H9 (cell line): ENCODE data around the gene CFAP100. TPM values are rescaled to one million over a fixed set of nuclear protein-coding genes. Genes with fewer than 3 reads are reported as not detected.

Experiments
- DNase-seq: peaks from one replicate; pipeline ENCODE4 v3.0.0-alpha.2; 2017
- H2AFZ ChIP-seq: one replicate; pipeline ENCODE4 v1.6.1; 2013; ENCODE audit warnings: mild to moderate bottlenecking, low read length, control low read depth, moderate library complexity
- H2AK5ac ChIP-seq: 2 replicates; pipeline ENCODE4 v1.6.1; 2013; ENCODE audit warnings: low read length, control low read depth, mixed read lengths; ENCODE audit not compliant: insufficient read length
- H2BK120ac ChIP-seq: one replicate; pipeline ENCODE4 v1.6.1; 2013; ENCODE audit warnings: low read depth, mild to moderate bottlenecking, low read length, control low read depth, inconsistent platforms; ENCODE audit not compliant: poor library complexity, severe bottlenecking
- H2BK12ac ChIP-seq: 2 replicates; pipeline ENCODE4 v1.6.1; 2013; ENCODE audit warnings: low read length, control low read depth, mixed read lengths, low read depth; ENCODE audit not compliant: insufficient read length
- H2BK15ac ChIP-seq: 2 replicates; pipeline ENCODE4 v1.6.1; 2013; ENCODE audit warnings: low read depth, low read length, control low read depth
- H2BK20ac ChIP-seq: one replicate; pipeline ENCODE4 v1.6.1; 2013; ENCODE audit warnings: low read depth, mild to moderate bottlenecking, low read length, control low read depth, inconsistent platforms; ENCODE audit not compliant: poor library complexity, severe bottlenecking
- H2BK5ac ChIP-seq: 2 replicates; pipeline ENCODE4 v1.6.1; 2013; ENCODE audit warnings: low read length, control low read depth, mixed read lengths; ENCODE audit not compliant: insufficient read length
- H3K14ac ChIP-seq: 2 replicates; pipeline ENCODE4 v1.6.1; 2013; ENCODE audit warnings: low read length, control low read depth; ENCODE audit not compliant: insufficient read depth
- H3K18ac ChIP-seq: 2 replicates; pipeline ENCODE4 v1.6.1; 2013; ENCODE audit warnings: low read depth, mild to moderate bottlenecking, mixed read lengths, low read length, control low read depth; ENCODE audit not compliant: insufficient read length
- H3K23ac ChIP-seq: 2 replicates; pipeline ENCODE4 v1.6.1; 2013; ENCODE audit warnings: low read length, control low read depth, mixed read lengths, low read depth; ENCODE audit not compliant: insufficient read length
- H3K23me2 ChIP-seq: 2 replicates; pipeline ENCODE4 v1.6.1; 2013; ENCODE audit warnings: low read depth, mild to moderate bottlenecking, mixed read lengths, low read length, control low read depth; ENCODE audit not compliant: insufficient read length, poor library complexity, severe bottlenecking
- H3K27ac ChIP-seq: 2 replicates; pipeline ENCODE4 v1.5.1; 2013; ENCODE audit warnings: low read length, control low read depth, mixed read lengths, low read depth; ENCODE audit not compliant: insufficient read length
- H3K27me3 ChIP-seq: 2 replicates; pipeline ENCODE4 v1.6.1; 2013; ENCODE audit warnings: low read length, control low read depth, inconsistent platforms; ENCODE audit not compliant: insufficient read depth
- H3K4ac ChIP-seq: 2 replicates; pipeline ENCODE4 v1.6.1; 2013; ENCODE audit warnings: low read depth, mild to moderate bottlenecking, control low read depth, inconsistent platforms, low read length, moderate library complexity
- H3K4me1 ChIP-seq: 2 replicates; pipeline ENCODE4 v1.6.1; 2013; ENCODE audit warnings: low read length, control low read depth, inconsistent platforms; ENCODE audit not compliant: insufficient read depth
- H3K4me2 ChIP-seq: 2 replicates; pipeline ENCODE4 v1.6.1; 2013; ENCODE audit warnings: low read length, control low read depth, mixed read lengths; ENCODE audit not compliant: insufficient read length, insufficient read depth
- H3K56ac ChIP-seq: 2 replicates; pipeline ENCODE4 v1.6.1; 2013; ENCODE audit warnings: low read depth, mild to moderate bottlenecking, mixed read lengths, low read length, control low read depth; ENCODE audit not compliant: insufficient read length
- H3K79me1 ChIP-seq: 2 replicates; pipeline ENCODE4 v1.6.1; 2013; ENCODE audit warnings: low read depth, mild to moderate bottlenecking, moderate library complexity, low read length, control low read depth, inconsistent platforms; ENCODE audit not compliant: insufficient read depth, poor library complexity, severe bottlenecking
- H3K79me2 ChIP-seq: 2 replicates; pipeline ENCODE4 v1.6.1; 2013; ENCODE audit warnings: low read length, control low read depth, inconsistent platforms; ENCODE audit not compliant: insufficient read depth
- H3K9ac ChIP-seq: 2 replicates; pipeline ENCODE4 v1.6.1; 2013; ENCODE audit warnings: low read length, control low read depth, mixed read lengths; ENCODE audit not compliant: insufficient read length; ENCODE audit errors: extremely low read depth
- H3K9me3 ChIP-seq: one replicate; pipeline ENCODE4 v1.6.1; 2013; ENCODE audit warnings: low read depth, low read length, inconsistent platforms; ENCODE audit not compliant: control insufficient read depth
- H3T11ph ChIP-seq: one replicate; pipeline ENCODE4 v1.6.1; 2013; ENCODE audit warnings: mild to moderate bottlenecking, low read length, control low read depth, inconsistent platforms
- H4K20me1 ChIP-seq: one replicate; pipeline ENCODE4 v1.6.1; 2013; ENCODE audit not compliant: control insufficient read depth, insufficient read length, insufficient read depth
- H4K5ac ChIP-seq: 2 replicates; pipeline ENCODE4 v1.6.1; 2013; ENCODE audit warnings: low read depth, mild to moderate bottlenecking, mixed read lengths, low read length, control low read depth; ENCODE audit not compliant: insufficient read length
- H4K8ac ChIP-seq: replicated peaks from 2 replicates; pipeline ENCODE4 v1.6.1; 2013; ENCODE audit warnings: low read length, control low read depth, mixed read lengths, low read depth; ENCODE audit not compliant: insufficient read length
- H4K91ac ChIP-seq: 2 replicates; pipeline ENCODE4 v1.6.1; 2013; ENCODE audit warnings: low read depth, mild to moderate bottlenecking, moderate library complexity, mixed read lengths, low read length, control low read depth; ENCODE audit not compliant: insufficient read length
- H3K27ac Mint-ChIP-seq, 3 experiments: 2 replicates in 2 of 3; 3 replicates in 1 of 3; pipeline ENCODE4 v1.8.0; 2020 to 2021; ENCODE audit warnings: mixed read lengths in 3 of 3, mild to moderate bottlenecking in 1 of 3, moderate library complexity in 1 of 3
- H3K27me3 Mint-ChIP-seq: 2 replicates; pipeline ENCODE4 v1.8.0; 2021; ENCODE audit warnings: low read depth, mild to moderate bottlenecking, moderate library complexity, mixed read lengths
- H3K36me3 Mint-ChIP-seq, 3 experiments: 2 replicates in 2 of 3; 3 replicates in 1 of 3; pipeline ENCODE4 v1.8.0; 2020 to 2021; ENCODE audit warnings: low read depth in 3 of 3, mixed read lengths in 3 of 3; ENCODE audit not compliant: insufficient read depth in 1 of 3
- H3K4me1 Mint-ChIP-seq, 2 experiments: 2 replicates each; pipeline ENCODE4 v1.8.0; 2020; ENCODE audit warnings: mixed read lengths in 2 of 2
- H3K4me3 Mint-ChIP-seq, 2 experiments: 2 replicates in 1 of 2; 3 replicates in 1 of 2; pipeline ENCODE4 v1.8.0; 2020 to 2021; ENCODE audit warnings: mild to moderate bottlenecking in 2 of 2, mixed read lengths in 2 of 2, moderate library complexity in 1 of 2
- H3K9me3 Mint-ChIP-seq, 2 experiments: 2 replicates in 1 of 2; 3 replicates in 1 of 2; pipeline ENCODE4 v1.8.0; 2020; ENCODE audit warnings: mild to moderate bottlenecking in 2 of 2, mixed read lengths in 2 of 2, moderate library complexity in 1 of 2
- WGBS: extraction: QIAGEN DNeasy Blood & Tissue Kit; methylation state at CpG from one replicate; pipeline ENCODE4 v1.1.7; 2013; ENCODE audit warnings: missing lambda C conversion rate, low lambda C conversion rate, mixed read lengths; ENCODE audit not compliant: insufficient read length; ENCODE audit errors: extremely low coverage; 5-methylcytosine and 5-hydroxymethylcytosine counted together
- total RNA-seq: library from RNA; stranded (reverse); gene quantifications from 2 replicates; pipeline ENCODE4 v1.2.1, GENCODE V29; 2021
- TF ChIP-seq, protein P1 (sequence below): fragments of 200-600 bp; sonication (generic); conservative IDR thresholded peaks from 3 replicates; pipeline ENCODE4 v1.8.0; 2021; ENCODE audit warnings: antibody characterized with exemption, mild to moderate bottlenecking

CFAP100 gene
- total RNA-seq, 1 experiment from 2014 or later = 0.44 TPM

DNA sequence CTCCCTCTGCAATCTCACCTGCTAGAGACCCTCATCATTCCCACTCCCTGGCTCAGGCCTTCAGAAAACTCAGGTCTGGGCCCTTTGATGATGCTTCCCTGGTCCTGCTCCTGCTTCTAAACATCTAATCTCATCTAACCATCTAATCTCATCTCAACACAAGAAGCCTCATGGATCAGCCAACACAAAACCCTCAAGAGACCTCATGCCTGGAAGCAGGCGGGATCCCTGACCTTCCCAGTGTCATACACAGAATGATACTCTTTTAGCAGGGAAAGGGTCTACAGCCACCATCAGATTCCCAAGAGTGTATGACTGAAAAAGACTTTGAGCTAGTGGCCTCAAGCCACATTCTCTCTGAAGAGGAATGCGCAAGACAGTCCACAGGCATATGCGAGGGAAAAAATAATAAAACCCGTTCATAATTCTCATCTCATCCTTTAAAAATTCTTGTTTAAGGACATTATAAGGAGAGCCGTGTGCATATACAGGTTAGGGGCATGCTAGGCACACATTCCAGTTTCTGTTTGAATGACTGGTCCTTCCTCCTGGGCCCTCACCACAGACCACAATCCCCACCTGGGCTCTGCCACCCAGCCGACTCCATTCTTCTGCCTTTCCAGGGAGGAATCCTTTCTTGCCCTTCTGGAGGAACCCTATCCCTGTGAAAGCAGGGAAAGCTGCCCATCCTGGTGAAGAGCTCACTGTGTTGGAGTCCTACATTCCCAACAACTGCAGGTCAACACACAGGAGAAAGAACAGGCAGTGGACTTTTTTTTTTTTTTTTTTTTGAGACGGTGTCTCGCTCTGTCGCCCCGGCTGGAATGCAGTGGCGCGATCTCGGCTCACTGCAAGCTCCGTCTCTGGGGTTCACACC is 78.8 kb downstream of the CFAP100 start:
- H4K5ac ChIP-seq = no peak overlapping the region
- H3K27me3 Mint-ChIP-seq = no peaks in the 10 kb centered on the region
- no peak overlapping the region for H4K8ac ChIP-seq
- H3K79me1 ChIP-seq = peaks cover 3% of the 10 kb centered on the region
- no peak overlapping the region for H2AK5ac ChIP-seq
- WGBS = no CpG with 5 or more reads among the region's 14 CpGs
- H3K9ac ChIP-seq = no peak overlapping the region
- DNase-seq = no peak
- H3K4ac ChIP-seq = no peak overlapping the region
- TF ChIP-seq, protein P1, sequence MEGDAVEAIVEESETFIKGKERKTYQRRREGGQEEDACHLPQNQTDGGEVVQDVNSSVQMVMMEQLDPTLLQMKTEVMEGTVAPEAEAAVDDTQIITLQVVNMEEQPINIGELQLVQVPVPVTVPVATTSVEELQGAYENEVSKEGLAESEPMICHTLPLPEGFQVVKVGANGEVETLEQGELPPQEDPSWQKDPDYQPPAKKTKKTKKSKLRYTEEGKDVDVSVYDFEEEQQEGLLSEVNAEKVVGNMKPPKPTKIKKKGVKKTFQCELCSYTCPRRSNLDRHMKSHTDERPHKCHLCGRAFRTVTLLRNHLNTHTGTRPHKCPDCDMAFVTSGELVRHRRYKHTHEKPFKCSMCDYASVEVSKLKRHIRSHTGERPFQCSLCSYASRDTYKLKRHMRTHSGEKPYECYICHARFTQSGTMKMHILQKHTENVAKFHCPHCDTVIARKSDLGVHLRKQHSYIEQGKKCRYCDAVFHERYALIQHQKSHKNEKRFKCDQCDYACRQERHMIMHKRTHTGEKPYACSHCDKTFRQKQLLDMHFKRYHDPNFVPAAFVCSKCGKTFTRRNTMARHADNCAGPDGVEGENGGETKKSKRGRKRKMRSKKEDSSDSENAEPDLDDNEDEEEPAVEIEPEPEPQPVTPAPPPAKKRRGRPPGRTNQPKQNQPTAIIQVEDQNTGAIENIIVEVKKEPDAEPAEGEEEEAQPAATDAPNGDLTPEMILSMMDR = no peak
- H3K23ac ChIP-seq = no peak overlapping the region
- H2BK12ac ChIP-seq = no peak overlapping the region
- no peaks in the 10 kb centered on the region for H3K9me3 ChIP-seq
- H3K14ac ChIP-seq = no peak overlapping the region
- H3K4me1 ChIP-seq = peaks cover 9% of the 10 kb centered on the region; the same call in 1 of the 2 replicates
- no peaks in the 10 kb centered on the region for H4K20me1 ChIP-seq
- no peak overlapping the region for H2BK20ac ChIP-seq
- no peak overlapping the region for H3K56ac ChIP-seq
- peaks cover 9% of the 10 kb centered on the region; the same call in 1 of the 2 replicates for H3K79me2 ChIP-seq
- H3K27ac Mint-ChIP-seq = no peak overlapping the region
- peak overlapping the region; percentile 88 to 91 for H3K4me3 Mint-ChIP-seq
- H2BK120ac ChIP-seq = no peak overlapping the region
- H3T11ph ChIP-seq = no peak overlapping the region
- no peak overlapping the region for H3K18ac ChIP-seq
- H3K4me1 Mint-ChIP-seq = peaks cover 31 to 36% of the 10 kb centered on the region in 2 experiments
- no peak overlapping the region for H4K91ac ChIP-seq
- peak overlapping the region; percentile 83 for H3K4me2 ChIP-seq
- no peak overlapping the region for H2AFZ ChIP-seq
- no peak overlapping the region for H2BK15ac ChIP-seq
- H3K23me2 ChIP-seq = peaks cover 13% of the 10 kb centered on the region
- H3K9me3 Mint-ChIP-seq = no peaks in the 10 kb centered on the region; a peak in 1 of 5 replicates
- H2BK5ac ChIP-seq = no peak overlapping the region
- no peak overlapping the region for H3K27ac ChIP-seq
- no peaks in the 10 kb centered on the region for H3K27me3 ChIP-seq
- peaks cover 28 to 40% (median 39%) of the 10 kb centered on the region in 3 experiments for H3K36me3 Mint-ChIP-seq
